HG02588 (cell line): ENCODE data around the gene DBN1.

Experiments used
- ATAC-seq: cut with Tn5 transposase; IDR thresholded peaks from one replicate; pipeline ENCODE4 v1.9.1; 2021; ENCODE audit warnings: mild to moderate bottlenecking, moderate library complexity; ENCODE audit not compliant: unreplicated experiment

DBN1 gene

GRCh38 chr5:177505075-177505474 lies 31.6 kb upstream of the DBN1 start:
- no peak for ATAC-seq

- ATAC-seq, result no peak
Observed at GRCh38 chr5:177504086-177505056, 30.9 kb upstream of the DBN1 start.

- ATAC-seq, result no peak
Observed at GRCh38 chr5:177503351-177504085, 30.1 kb upstream of the DBN1 start.

GRCh38 chr5:177502886-177503285 lies 29.5 kb upstream of the DBN1 start:
- ATAC-seq, result no peak

- ATAC-seq, result no peak
Observed at GRCh38 chr5:177501874-177502678, 28.6 kb upstream of the DBN1 start.

GRCh38 chr5:177500685-177501522 lies 27.5 kb upstream of the DBN1 start:
- ATAC-seq, result no peak

- no peak for ATAC-seq
Observed at GRCh38 chr5:177499842-177500241, 26.4 kb upstream of the DBN1 start.

- peak; percentile 3 for ATAC-seq
Observed at GRCh38 chr5:177498013-177498787, 24.8 kb upstream of the DBN1 start.

- peak; percentile 70 for ATAC-seq
Observed at GRCh38 chr5:177497292-177498012, 24.0 kb upstream of the DBN1 start, which contains the start of gene PDLIM7. PDLIM7 (minus strand) TSS chr5:177497604; CDS start chr5:177496512, 1,092 bp downstream.

- ATAC-seq, result no peak
Observed at GRCh38 chr5:177496727-177497291, 23.4 kb upstream of the DBN1 start.

GRCh38 chr5:177496070-177496726 lies 22.8 kb upstream of the DBN1 start:
- ATAC-seq, result no peak

- no peak for ATAC-seq
Observed at GRCh38 chr5:177495243-177496060, 22.0 kb upstream of the DBN1 start.

GRCh38 chr5:177494346-177495195 lies 21.1 kb upstream of the DBN1 start:
- ATAC-seq, result no peak

GRCh38 chr5:177493795-177494345 lies 20.4 kb upstream of the DBN1 start:
- ATAC-seq, result no peak

- ATAC-seq, result no peak
Observed at GRCh38 chr5:177492841-177493240, 19.4 kb upstream of the DBN1 start.
